AG04450 (cell line): ENCODE measurements around the gene NCBP1. TPM values are rescaled to one million over a fixed set of nuclear protein-coding genes. Genes with fewer than 3 reads are reported as not detected.

Experiments
- CTCF ChIA-PET: fragments of 300-600, 350-600 bp; formaldehyde crosslinking; extraction: SDS; loops from one replicate; lab custom pipeline; 2022; ENCODE audit warnings: antibody characterized with exemption, inconsistent platforms; lab: Charles Lee
- POLR2A ChIA-PET: fragments of 350-600 bp; formaldehyde crosslinking; extraction: SDS; loops from one replicate; lab custom pipeline; 2021; ENCODE audit warnings: antibody characterized with exemption, inconsistent platforms; lab: Yijun Ruan, JAX
- DNase-seq: peaks from one replicate; pipeline ENCODE4 v3.0.0-alpha.2; 2011; ENCODE audit warnings: low read depth, low spot score
- H3K27ac ChIP-seq: one replicate; pipeline ENCODE4 v1.5.1; 2012; ENCODE audit warnings: low read depth, low read length, control low read depth
- H3K27me3 ChIP-seq: one replicate; pipeline ENCODE4 v1.6.0; 2012; ENCODE audit warnings: low read length; ENCODE audit not compliant: control insufficient read depth, insufficient read depth
- H3K4me3 ChIP-seq: 2 replicates; pipeline ENCODE4 v1.5.1; 2011; ENCODE audit warnings: mild to moderate bottlenecking, low read depth, low read length, control low read depth
- H3K9me3 ChIP-seq: 2 replicates; pipeline ENCODE4 v1.5.1; 2012; ENCODE audit warnings: low read length; ENCODE audit not compliant: control insufficient read depth, insufficient read depth
- polyA plus RNA-seq: library from polyadenylated mRNA; depleted of rRNA; stranded (reverse); fragments of >200 nt; gene quantifications from 2 replicates; pipeline ENCODE4 v1.2.3, GENCODE V29; 2011
- TF ChIP-seq, protein P1 (sequence below): IDR thresholded peaks from 2 replicates; pipeline ENCODE4 v1.5.1; 2011; ENCODE audit warnings: low read depth, low read length, control low read depth, inconsistent platforms

NCBP1 gene
- polyA plus RNA-seq, 1 experiment = 39.2 TPM

DNA sequence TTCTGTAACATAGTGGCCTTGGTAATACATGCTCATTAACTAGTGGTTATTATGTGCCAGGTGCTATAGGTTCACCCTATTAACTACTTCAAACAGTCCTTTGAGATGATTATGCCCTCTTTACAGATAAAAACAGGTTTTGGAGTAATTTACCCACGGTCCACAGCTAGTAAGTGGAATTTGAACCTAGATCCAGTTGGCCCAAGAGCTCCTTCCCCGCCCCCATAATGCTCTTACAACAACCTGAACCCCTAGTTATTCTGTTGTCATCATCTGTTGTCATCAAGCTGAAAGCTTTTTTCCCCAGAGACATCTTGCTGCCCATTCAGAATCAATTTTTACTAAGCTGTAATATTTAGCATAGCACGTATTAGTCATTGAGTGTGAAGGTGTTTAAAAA, 40.3 kb downstream of the NCBP1 start:
- POLR2A ChIA-PET = no interaction called here
- no peak for DNase-seq
- H3K27me3 ChIP-seq = no peaks in the 10 kb centered on the region
- no peak overlapping the region for H3K27ac ChIP-seq
- TF ChIP-seq, protein P1, sequence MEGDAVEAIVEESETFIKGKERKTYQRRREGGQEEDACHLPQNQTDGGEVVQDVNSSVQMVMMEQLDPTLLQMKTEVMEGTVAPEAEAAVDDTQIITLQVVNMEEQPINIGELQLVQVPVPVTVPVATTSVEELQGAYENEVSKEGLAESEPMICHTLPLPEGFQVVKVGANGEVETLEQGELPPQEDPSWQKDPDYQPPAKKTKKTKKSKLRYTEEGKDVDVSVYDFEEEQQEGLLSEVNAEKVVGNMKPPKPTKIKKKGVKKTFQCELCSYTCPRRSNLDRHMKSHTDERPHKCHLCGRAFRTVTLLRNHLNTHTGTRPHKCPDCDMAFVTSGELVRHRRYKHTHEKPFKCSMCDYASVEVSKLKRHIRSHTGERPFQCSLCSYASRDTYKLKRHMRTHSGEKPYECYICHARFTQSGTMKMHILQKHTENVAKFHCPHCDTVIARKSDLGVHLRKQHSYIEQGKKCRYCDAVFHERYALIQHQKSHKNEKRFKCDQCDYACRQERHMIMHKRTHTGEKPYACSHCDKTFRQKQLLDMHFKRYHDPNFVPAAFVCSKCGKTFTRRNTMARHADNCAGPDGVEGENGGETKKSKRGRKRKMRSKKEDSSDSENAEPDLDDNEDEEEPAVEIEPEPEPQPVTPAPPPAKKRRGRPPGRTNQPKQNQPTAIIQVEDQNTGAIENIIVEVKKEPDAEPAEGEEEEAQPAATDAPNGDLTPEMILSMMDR = no peak
- H3K9me3 ChIP-seq = no peaks in the 10 kb centered on the region
- H3K4me3 ChIP-seq = no peak overlapping the region
- CTCF ChIA-PET = interaction anchor here (1.7 kb wide), 1 partner anchor 227 kb away, joined by 8 read pairs; no protein-coding TSS in a partner anchor

DNA sequence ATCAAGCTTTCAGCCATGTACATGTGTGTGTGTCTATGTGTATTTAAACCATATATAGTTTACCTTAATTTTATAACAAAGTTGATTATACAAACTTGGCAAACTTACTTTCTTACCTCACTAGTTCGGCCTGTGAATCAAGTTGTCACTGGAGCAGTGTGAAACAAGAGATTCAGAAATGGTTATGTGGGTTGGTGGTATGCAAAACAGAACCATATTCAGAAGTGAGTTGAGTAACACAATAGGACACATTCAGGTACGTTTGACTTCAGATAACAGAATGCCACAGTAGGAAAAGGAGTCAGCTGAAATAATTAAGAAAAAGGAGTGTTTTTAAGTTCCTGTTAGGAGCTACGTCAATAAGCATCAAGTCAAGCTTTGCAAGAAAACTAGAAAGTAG, 42.0 kb downstream of the NCBP1 start:
- Histone ChIP-seq H3K4me3 (no peak overlapping the region), H3K27me3 (no peaks in the 10 kb centered on the region), H3K9me3 (no peaks in the 10 kb centered on the region), H3K27ac (no peak overlapping the region)
- POLR2A ChIA-PET = no interaction called here
- CTCF ChIA-PET = interaction anchor here (1.1 kb wide), 1 partner anchor 225 kb away, joined by 4 read pairs; no protein-coding TSS in a partner anchor
- no peak for DNase-seq
- TF ChIP-seq, protein P1 = no peak

DNA sequence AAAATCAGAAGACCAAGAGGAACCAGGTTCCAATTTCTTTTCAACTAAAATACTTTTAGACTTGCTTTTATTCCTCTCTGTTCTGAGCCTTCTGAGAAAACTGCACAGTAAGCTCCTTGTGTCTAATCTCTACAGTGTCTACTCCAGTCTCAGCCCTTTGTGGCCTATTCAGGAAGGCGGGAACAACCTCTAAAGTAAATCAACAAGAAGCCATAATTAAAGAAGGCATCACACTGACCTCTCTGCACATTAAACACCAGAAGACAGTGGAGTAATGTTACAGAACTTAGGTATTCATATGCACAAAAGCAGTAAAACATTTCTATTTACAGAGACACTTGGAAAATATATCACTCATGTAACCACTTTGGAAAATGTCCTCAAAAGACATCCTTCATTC, 48.6 kb downstream of the NCBP1 start:
- DNase-seq = no peak
- POLR2A ChIA-PET = no interaction called here
- no peak overlapping the region for H3K27ac ChIP-seq
- no peaks in the 10 kb centered on the region for H3K9me3 ChIP-seq
- CTCF ChIA-PET = interaction anchor here (1.4 kb wide), 1 partner anchor 218 kb away, joined by 3 read pairs; no protein-coding TSS in a partner anchor
- no peak overlapping the region for H3K4me3 ChIP-seq
- no peaks in the 10 kb centered on the region for H3K27me3 ChIP-seq
- TF ChIP-seq, protein P1 = no peak

DNA sequence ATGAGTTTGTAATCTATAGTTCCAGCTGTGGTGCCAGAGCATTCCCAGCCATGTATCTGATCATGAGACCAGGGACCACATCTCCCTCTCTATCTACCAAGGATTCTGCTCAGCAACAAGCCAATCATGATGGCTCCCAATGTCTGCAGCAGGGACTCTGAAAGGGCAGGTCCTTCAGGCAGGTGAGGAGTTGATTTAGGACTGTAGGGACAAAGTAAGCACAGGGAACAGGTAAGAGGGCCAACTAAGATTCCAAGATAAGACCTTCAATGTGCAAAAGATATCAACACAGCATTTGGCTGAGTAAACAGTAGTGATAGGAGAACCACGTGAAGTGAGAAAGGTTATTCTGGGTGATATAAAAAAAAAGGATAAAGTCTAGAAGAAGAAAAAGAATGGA, 55.0 kb downstream of the NCBP1 start:
- Histone ChIP-seq H3K4me3 (no peak overlapping the region), H3K27me3 (no peaks in the 10 kb centered on the region), H3K27ac (no peak overlapping the region), H3K9me3 (no peaks in the 10 kb centered on the region)
- POLR2A ChIA-PET = no interaction called here
- TF ChIP-seq, protein P1 = no peak
- no peak for DNase-seq
- CTCF ChIA-PET = no interaction called here

DNA sequence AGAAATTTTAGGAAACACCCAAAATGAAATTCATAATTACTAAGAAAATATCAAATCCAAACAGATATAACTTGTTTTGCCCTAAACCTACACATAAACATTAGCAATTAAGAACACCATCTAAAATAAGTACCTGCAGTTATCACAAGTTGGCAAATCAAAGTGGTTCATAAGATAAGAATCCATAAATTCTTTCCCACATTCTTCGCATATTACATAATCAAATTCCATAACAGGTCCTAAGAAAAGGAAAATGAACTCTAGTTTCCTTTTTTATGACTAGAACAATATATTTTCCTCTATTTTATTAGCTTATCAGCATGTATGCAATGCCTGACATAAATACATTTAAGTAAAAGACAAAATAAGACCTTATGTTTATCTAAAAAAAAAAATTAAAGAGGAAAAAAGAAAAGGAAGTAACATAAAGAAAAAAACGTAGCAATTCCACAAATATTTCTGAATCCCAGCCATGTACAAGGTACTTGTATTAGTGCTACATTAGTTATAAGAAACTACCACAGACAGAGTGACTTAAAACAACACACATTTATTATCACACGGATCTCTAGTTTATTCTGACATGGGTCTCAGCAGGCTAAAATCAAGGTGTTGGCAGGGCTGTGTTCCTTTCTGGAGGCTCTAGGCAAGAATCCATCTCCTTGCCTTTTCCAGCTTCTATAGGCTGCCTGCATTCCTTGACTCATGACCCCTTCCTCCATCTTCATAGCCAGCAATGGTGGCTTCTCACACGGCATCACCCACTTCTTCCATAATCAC, 56.0 kb downstream of the NCBP1 start:
- ChIA-PET CTCF (no interaction called here), POLR2A (no interaction called here)
- Histone ChIP-seq H3K27ac (no peak overlapping the region), H3K9me3 (no peaks in the 10 kb centered on the region), H3K27me3 (no peaks in the 10 kb centered on the region), H3K4me3 (no peak overlapping the region)
- DNase-seq = no peak
- TF ChIP-seq, protein P1 = no peak
